Measurements from ENCODE around the gene SLIT1. TPM values are rescaled to one million over a fixed set of nuclear protein-coding genes. Genes with fewer than 3 reads are reported as not detected.

SLIT1 gene
- total RNA-seq, 4 donors from 2014 or later = 0.28 to 1.7 TPM; not detected in 2

- no peaks in the 10 kb centered on the region for H3K9me3 ChIP-seq
- TF ChIP-seq POLR2A (IDR thresholded peaks at IDR 0.05) (no peak), CTCF (IDR thresholded peaks at IDR 0.05) (no peak)
- no peaks in the 10 kb centered on the region for H3K4me1 ChIP-seq
- H3K27me3 ChIP-seq = no peaks in the 10 kb centered on the region
- DNase-seq = no peak
- no peak overlapping the region for H3K27ac ChIP-seq
- H3K4me3 ChIP-seq = no peak overlapping the region
- H3K36me3 ChIP-seq = no peaks in the 10 kb centered on the region
Measured at GRCh38 chr10:97059872-97060205, 125.9 kb downstream of the SLIT1 start.

DNA sequence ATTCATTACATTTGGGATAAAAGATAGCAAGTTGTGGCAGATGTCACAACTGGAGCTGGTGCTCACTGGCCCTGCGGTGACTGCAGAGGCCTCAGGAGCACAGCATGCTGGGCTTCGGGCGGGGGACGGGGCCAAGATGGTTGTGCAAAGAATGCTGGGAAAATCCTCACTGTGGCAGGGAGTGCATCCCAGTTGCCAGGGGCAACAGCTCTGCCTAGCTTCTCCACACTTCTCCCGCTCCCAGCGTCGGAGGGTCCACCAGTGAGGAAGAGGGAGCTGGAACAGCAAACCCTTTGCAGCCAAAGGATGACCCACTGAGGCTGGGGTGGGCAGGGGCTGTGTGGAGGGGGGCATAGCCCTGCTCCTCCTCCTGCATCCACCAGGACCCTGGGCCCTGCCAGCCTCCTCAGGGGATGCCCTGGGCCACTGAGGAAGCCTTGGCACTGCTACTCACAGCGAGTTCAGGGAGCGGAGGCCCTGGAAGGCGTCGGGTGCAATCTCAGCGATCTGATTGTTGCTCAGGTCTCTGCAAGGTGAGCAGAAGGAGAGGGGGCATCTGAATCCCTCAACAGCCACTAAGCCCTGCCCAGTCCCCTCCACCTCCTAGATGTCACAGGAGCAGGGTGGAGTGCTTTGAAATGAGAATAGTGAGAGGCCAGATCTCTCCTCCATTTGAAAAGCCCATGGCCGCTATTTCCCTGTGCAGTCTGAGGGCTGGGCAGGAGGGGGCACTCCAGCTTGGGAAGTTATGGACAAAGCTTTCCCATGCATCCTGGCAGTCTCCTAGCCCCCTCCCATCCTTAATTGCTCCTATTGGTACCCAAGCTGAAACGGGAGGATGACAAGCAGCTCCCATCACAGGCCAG lies 126.5 kb downstream of the SLIT1 start:
- TF ChIP-seq CTCF (IDR thresholded peaks at IDR 0.05) (no peak), POLR2A (IDR thresholded peaks at IDR 0.05) (no peak)
- H3K4me1 ChIP-seq = no peaks in the 10 kb centered on the region
- H3K27me3 ChIP-seq = no peaks in the 10 kb centered on the region
- no peaks in the 10 kb centered on the region for H3K9me3 ChIP-seq
- no peak overlapping the region for H3K4me3 ChIP-seq
- no peak overlapping the region for H3K27ac ChIP-seq
- peak in 1 of 3 donors; percentile 13 for DNase-seq
- H3K36me3 ChIP-seq = no peaks in the 10 kb centered on the region

GRCh38 chr10:97058521-97058920 lies 127.2 kb downstream of the SLIT1 start:
- H3K9me3 ChIP-seq = no peaks in the 10 kb centered on the region
- TF ChIP-seq CTCF (IDR thresholded peaks at IDR 0.05) (no peak), POLR2A (IDR thresholded peaks at IDR 0.05) (no peak)

GRCh38 chr10:97057491-97058235 lies 128.1 kb downstream of the SLIT1 start:
- Histone ChIP-seq H3K36me3 (no peaks in the 10 kb centered on the region), H3K27ac (no peak overlapping the region), H3K27me3 (no peaks in the 10 kb centered on the region), H3K9me3 (no peaks in the 10 kb centered on the region), H3K4me3 (no peak overlapping the region), H3K4me1 (no peaks in the 10 kb centered on the region)
- DNase-seq = no peak
- TF ChIP-seq CTCF (IDR thresholded peaks at IDR 0.05) (no peak), POLR2A (IDR thresholded peaks at IDR 0.05) (no peak)

More at GRCh38 chr10:97058521-97058920, 127.2 kb downstream of the SLIT1 start:
- no peak for DNase-seq
- Histone ChIP-seq H3K36me3 (no peaks in the 10 kb centered on the region), H3K4me3 (no peak overlapping the region), H3K27ac (no peak overlapping the region), H3K27me3 (no peaks in the 10 kb centered on the region), H3K4me1 (no peaks in the 10 kb centered on the region)

DNA sequence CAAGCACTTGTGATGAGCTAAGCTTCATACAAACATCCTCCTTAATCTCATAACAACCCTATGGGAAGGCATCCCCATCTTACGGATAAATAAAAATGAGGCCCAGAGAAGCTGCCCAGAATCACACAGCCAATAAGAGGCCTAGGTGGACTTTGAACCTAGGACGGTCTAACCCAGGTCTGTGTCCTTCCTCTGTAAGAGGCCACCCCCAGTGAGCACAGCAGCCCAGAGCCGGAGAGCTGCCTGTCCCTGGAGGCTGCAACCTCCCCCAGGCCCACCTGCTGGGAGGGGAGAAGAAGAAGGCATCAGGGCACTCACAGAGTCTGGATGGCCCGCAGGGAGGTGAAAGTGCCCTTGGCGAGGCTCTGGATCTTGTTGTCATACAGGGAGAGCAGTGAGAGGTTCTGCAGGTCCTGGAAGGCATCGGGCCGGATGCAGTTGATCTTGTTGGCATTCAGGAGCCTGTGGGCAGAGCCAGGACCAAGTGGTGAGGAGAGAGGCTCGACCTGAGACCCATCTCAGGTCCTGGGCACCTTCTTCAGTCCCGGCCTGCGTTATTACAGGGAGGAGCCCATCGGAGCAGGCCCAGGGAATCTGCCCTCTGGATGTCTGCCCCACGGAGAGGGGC lies 129.6 kb downstream of the SLIT1 start:
- no peaks in the 10 kb centered on the region for H3K4me1 ChIP-seq
- H3K4me3 ChIP-seq = no peak overlapping the region
- no peaks in the 10 kb centered on the region for H3K27me3 ChIP-seq
- H3K36me3 ChIP-seq = no peaks in the 10 kb centered on the region
- TF ChIP-seq CTCF (IDR thresholded peaks at IDR 0.05) (no peak), POLR2A (IDR thresholded peaks at IDR 0.05) (no peak)
- no peak overlapping the region for H3K27ac ChIP-seq
- DNase-seq = no peak
- no peaks in the 10 kb centered on the region for H3K9me3 ChIP-seq
